HEK293T (cell line): ENCODE measurements around the gene SLC9A9.

Source experiments
- CTCF ChIA-PET: fragments of 350-600 bp; formaldehyde crosslinking; extraction: SDS; loops from one replicate; lab custom pipeline; 2021; ENCODE audit warnings: antibody characterized with exemption, inconsistent platforms; lab: Yijun Ruan, JAX
- POLR2A ChIA-PET: fragments of 350-600 bp; formaldehyde crosslinking; extraction: SDS; loops from one replicate; lab custom pipeline; 2020; ENCODE audit warnings: antibody characterized with exemption, inconsistent platforms; lab: Yijun Ruan, JAX
- DNase-seq: peaks from one replicate; pipeline ENCODE4 v3.0.0; 2012; ENCODE audit warnings: mixed read lengths; ENCODE audit errors: extremely low spot score
- ARNT ChIP-seq: fragments of 450-650 bp; IDR thresholded peaks from 2 replicates; pipeline ENCODE4 v1.6.1; 2017; ENCODE audit warnings: mild to moderate bottlenecking
- BHLHE40 ChIP-seq: fragments of 450-650 bp; IDR thresholded peaks from 2 replicates; pipeline ENCODE4 v1.6.1; 2016; ENCODE audit warnings: mild to moderate bottlenecking, moderate library complexity, borderline replicate concordance
- CTBP1 ChIP-seq: fragments of 450-650 bp; IDR thresholded peaks from 2 replicates; pipeline ENCODE4 v1.6.1; 2016; ENCODE audit warnings: borderline replicate concordance
- ELF4 ChIP-seq: fragments of 450-650 bp; IDR thresholded peaks from 2 replicates; pipeline ENCODE4 v1.6.1; 2017; ENCODE audit warnings: antibody characterized with exemption
- FOXA1 ChIP-seq: fragments of 450-650 bp; IDR thresholded peaks from 2 replicates; pipeline ENCODE4 v1.6.1; 2016; ENCODE audit warnings: mild to moderate bottlenecking
- FOXK2 ChIP-seq: fragments of 450-650 bp; IDR thresholded peaks from 2 replicates; pipeline ENCODE4 v1.6.1; 2016; ENCODE audit warnings: mild to moderate bottlenecking
- FOXM1 ChIP-seq: fragments of 450-650 bp; IDR thresholded peaks from 2 replicates; pipeline ENCODE4 v1.6.1; 2017; ENCODE audit warnings: mild to moderate bottlenecking, borderline replicate concordance
- HDGF ChIP-seq: fragments of 450-650 bp; IDR thresholded peaks from 2 replicates; pipeline ENCODE4 v1.6.1; 2017; ENCODE audit warnings: antibody characterized with exemption, borderline replicate concordance
- L3MBTL2 ChIP-seq: fragments of 450-650 bp; conservative IDR thresholded peaks from 2 replicates; pipeline ENCODE4 v1.6.1; 2016; ENCODE audit warnings: mild to moderate bottlenecking
- LEF1 ChIP-seq: fragments of 450-650 bp; IDR thresholded peaks from 2 replicates; pipeline ENCODE4 v1.6.1; 2017; ENCODE audit warnings: mild to moderate bottlenecking, borderline replicate concordance
- NFRKB ChIP-seq: fragments of 450-650 bp; IDR thresholded peaks from 2 replicates; pipeline ENCODE4 v1.6.1; 2016; ENCODE audit warnings: mild to moderate bottlenecking, moderate library complexity
- SP1 ChIP-seq: fragments of 450-650 bp; IDR thresholded peaks from 2 replicates; pipeline ENCODE4 v1.6.1; 2017
- SUZ12 ChIP-seq: fragments of 450-650 bp; IDR thresholded peaks from 2 replicates; pipeline ENCODE4 v1.6.1; 2016; ENCODE audit warnings: mild to moderate bottlenecking
- TARDBP ChIP-seq: fragments of 450-650 bp; IDR thresholded peaks from 2 replicates; pipeline ENCODE4 v1.6.1; 2016
- ZNF384 ChIP-seq: fragments of 450-650 bp; IDR thresholded peaks from 2 replicates; pipeline ENCODE4 v1.6.1; 2016
- TF ChIP-seq, protein P1 (sequence below): fragments of 450-650 bp; IDR thresholded peaks from 2 replicates; pipeline ENCODE4 v1.6.1; 2016

Gene SLC9A9

DNA sequence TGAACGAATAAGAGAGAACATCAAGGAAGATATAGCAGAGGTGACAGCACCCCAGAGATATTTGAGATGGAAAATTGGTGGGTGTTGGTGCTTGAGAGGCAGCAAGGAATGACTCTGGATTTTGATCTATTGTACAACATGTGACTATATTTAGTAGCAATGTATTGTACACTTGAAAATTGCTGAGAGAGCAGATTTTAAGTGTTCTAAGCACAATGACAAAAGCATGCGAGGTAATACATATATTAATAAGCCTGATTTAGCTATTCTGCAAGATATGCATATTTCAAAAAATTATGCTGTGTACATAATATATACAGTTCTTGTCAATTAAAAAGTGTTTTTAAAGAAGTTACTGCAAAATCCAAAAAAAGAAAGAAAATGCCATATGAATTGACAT lies 194.3 kb downstream of the SLC9A9 start:
- TF ChIP-seq ZNF384 = no peak
- no peak for TF ChIP-seq ELF4
- no peak for TF ChIP-seq CTBP1
- no peak for TF ChIP-seq ARNT
- no peak for TF ChIP-seq SP1
- no peak for TF ChIP-seq HDGF
- no peak for TF ChIP-seq FOXA1
- TF ChIP-seq SUZ12 = no peak
- TF ChIP-seq BHLHE40 = no peak
- TF ChIP-seq FOXK2 = no peak
- no peak for TF ChIP-seq FOXM1
- TF ChIP-seq TARDBP = no peak
- TF ChIP-seq LEF1 = no peak
- TF ChIP-seq, protein P1, sequence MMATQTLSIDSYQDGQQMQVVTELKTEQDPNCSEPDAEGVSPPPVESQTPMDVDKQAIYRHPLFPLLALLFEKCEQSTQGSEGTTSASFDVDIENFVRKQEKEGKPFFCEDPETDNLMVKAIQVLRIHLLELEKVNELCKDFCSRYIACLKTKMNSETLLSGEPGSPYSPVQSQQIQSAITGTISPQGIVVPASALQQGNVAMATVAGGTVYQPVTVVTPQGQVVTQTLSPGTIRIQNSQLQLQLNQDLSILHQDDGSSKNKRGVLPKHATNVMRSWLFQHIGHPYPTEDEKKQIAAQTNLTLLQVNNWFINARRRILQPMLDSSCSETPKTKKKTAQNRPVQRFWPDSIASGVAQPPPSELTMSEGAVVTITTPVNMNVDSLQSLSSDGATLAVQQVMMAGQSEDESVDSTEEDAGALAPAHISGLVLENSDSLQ = no peak
- no peak for TF ChIP-seq NFRKB
- no peak for TF ChIP-seq L3MBTL2
- POLR2A ChIA-PET = no interaction called here
- CTCF ChIA-PET = interaction anchor here (0.7 kb wide), 1 partner anchor 441 kb away, joined by 4 read pairs; no protein-coding TSS in a partner anchor
- DNase-seq = no peak

DNA sequence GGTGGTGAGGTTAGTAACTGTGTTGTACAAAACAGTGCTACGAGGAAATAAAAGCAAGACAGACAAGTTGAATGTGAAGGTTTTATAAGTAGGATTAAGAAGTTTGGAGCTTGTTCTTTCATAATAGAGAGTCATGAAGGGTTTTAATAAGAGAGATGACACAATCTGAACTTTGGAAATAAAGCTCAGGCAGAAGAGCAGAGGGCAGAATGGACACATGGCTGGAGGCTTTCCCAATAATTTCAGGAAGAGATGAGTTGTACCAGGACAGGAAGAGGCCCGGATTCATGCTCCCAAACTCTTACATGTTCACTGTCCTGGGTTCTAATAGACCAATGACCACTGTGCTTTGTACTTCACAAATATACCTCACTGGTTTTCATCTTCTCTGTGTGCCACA lies 194.8 kb downstream of the SLC9A9 start:
- no peak for TF ChIP-seq CTBP1
- CTCF ChIA-PET = no interaction called here
- no peak for DNase-seq
- POLR2A ChIA-PET = no interaction called here

DNA sequence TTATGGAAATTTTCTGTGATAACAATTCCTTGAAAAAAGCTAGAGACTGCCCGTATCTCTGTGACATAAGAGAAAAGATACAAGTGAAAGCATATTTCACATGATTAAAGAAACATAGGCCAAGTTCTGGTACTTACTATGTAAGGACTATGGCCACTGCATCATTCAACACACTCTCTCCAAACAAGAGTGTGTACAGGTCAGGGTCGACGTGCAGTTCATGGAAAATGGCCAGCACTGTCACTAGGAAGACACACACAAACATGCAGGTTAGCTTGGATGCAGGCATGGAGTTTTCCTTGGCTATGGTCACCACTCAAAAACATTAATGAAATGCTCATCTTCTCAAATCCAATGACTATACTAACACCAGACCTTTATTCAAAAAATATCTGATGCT lies 196.2 kb downstream of the SLC9A9 start:
- CTCF ChIA-PET = no interaction called here

DNA sequence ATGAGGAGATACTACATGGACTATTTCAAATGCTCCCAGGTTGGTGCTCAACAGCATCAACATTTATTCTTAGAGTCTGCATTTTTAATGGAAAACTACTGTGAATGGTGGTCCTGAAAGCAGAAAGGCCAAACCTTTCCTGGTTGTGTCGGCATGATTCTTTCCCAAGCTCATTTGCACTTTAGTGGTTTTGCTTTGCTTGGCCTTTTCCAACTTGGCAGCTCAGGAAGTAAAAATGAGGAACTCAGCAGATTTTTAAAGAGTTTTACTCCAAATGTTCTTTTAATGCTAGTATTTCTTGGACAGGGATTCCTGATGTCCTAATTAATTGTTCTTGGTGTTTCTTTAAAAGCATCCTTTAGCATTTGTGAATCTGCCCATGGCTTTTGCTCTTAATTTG lies 197.4 kb downstream of the SLC9A9 start:
- ChIA-PET POLR2A (no interaction called here), CTCF (interaction anchor here (0.6 kb wide), 1 partner anchor 363 kb away, joined by 7 read pairs; no protein-coding TSS in a partner anchor)
- DNase-seq = no peak
- TF ChIP-seq SP1 = no peak
- TF ChIP-seq TARDBP = no peak
- TF ChIP-seq CTBP1 = no peak
- no peak for TF ChIP-seq ELF4
- no peak for TF ChIP-seq LEF1
- TF ChIP-seq SUZ12 = no peak
- no peak for TF ChIP-seq HDGF
- no peak for TF ChIP-seq FOXM1
- no peak for TF ChIP-seq L3MBTL2
- TF ChIP-seq, protein P1 = no peak
- TF ChIP-seq NFRKB = no peak
- no peak for TF ChIP-seq ARNT
- no peak for TF ChIP-seq BHLHE40
- TF ChIP-seq FOXA1 = no peak
- TF ChIP-seq FOXK2 = no peak
- no peak for TF ChIP-seq ZNF384

More for the DNA sequence above, 196.2 kb downstream of the SLC9A9 start:
- DNase-seq = no peak
- POLR2A ChIA-PET = no interaction called here
- TF ChIP-seq FOXM1 (no peak), BHLHE40 (no peak), LEF1 (no peak), L3MBTL2 (no peak), CTBP1 (no peak), ELF4 (no peak), TARDBP (no peak), ZNF384 (no peak), FOXK2 (no peak), SP1 (no peak), ARNT (no peak)
- TF ChIP-seq, protein P1 = no peak

DNA sequence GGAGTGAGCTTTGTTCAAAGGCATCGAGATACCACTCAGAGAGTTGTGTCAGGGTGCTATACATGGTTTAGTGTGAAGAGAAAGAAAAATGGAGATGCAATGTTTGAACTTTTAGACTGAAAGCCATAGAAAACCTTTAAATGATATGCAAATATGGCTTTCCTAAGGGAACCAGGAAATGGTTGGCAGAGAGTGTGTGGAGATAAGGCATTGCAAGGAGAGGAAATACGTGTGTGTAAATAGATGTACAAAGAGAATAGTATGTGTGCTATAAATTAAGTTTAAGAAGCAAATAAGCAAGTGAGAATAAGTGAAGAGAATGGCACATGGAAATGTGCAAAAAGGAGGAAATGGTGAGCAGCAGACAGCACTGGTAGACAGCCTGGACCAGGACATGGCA lies 198.1 kb downstream of the SLC9A9 start:
- ChIA-PET CTCF (interaction anchor here (0.6 kb wide), 1 partner anchor 363 kb away, joined by 7 read pairs; no protein-coding TSS in a partner anchor), POLR2A (no interaction called here)
- no peak for DNase-seq
- no peak for TF ChIP-seq HDGF
- TF ChIP-seq L3MBTL2 = no peak
- TF ChIP-seq SP1 = no peak
- TF ChIP-seq, protein P1 = no peak

DNA sequence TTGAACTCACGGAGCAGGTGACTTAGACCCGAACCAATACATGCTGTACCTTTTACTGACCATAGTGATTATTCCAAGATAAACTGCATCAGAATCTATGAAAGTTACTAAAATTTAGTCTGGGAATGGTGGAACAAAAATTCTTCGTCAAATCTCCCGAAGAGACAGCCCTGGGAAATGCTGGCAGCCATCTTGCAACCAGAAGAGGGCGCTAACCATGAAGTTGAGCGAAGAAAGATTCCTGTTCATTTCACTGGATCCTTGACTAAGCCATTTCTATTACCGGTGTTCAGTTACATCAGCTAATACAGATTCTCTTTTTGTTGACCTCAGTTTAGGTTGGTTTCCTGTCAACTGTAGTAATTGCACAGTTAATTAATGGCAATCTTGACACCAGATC lies 199.6 kb downstream of the SLC9A9 start:
- ChIA-PET CTCF (interaction anchor here (0.8 kb wide), 1 partner anchor 60 kb away, joined by 3 read pairs; no protein-coding TSS in a partner anchor), POLR2A (no interaction called here)
- peak; percentile 42 for DNase-seq
- no peak for TF ChIP-seq FOXA1
- no peak for TF ChIP-seq BHLHE40
- TF ChIP-seq LEF1 = no peak
- TF ChIP-seq HDGF = no peak
- TF ChIP-seq SP1 = no peak
- TF ChIP-seq NFRKB = no peak
